Measurements from ENCODE around the gene RBM20.

- TF ChIP-seq BCL3 (CRISPR knock-in tag; IDR thresholded peaks at IDR 0.05) (no peak), JUN (CRISPR knock-in tag; IDR thresholded peaks at IDR 0.05) (no peak), ZSCAN29 (CRISPR knock-in tag; conservative IDR thresholded peaks at IDR 0.05) (no peak), ZNF274 (CRISPR knock-in tag; IDR thresholded peaks at IDR 0.05) (no peak), EP300 (IDR thresholded peaks at IDR 0.05; ENCODE audit: low read depth in 2 of 2, low read length in 2 of 2) (no peak), EP300 (CRISPR knock-in tag; IDR thresholded peaks at IDR 0.05; ENCODE audit: borderline replicate concordance) (no peak), CTCF (CRISPR knock-in tag; IDR thresholded peaks at IDR 0.05) (no peak), ZNF33A (CRISPR knock-in tag; IDR thresholded peaks at IDR 0.05; ENCODE audit: borderline replicate concordance) (no peak), MED8 (CRISPR knock-in tag; IDR thresholded peaks at IDR 0.05; ENCODE audit: insufficient replicate concordance) (no peak), PRDM15 (CRISPR knock-in tag; IDR thresholded peaks at IDR 0.05) (no peak)
These were observed 198.3 kb downstream of the RBM20 start for GRCh38 chr10:110842326-110842904.
